PFSK-1 (cell line): ENCODE results near the gene GPD1L.

Source experiments
- FOXP2 ChIP-seq: optimal IDR thresholded peaks from 2 replicates; pipeline ENCODE3; 2011; ENCODE audit warnings: borderline replicate concordance, control low read depth, inconsistent platforms; ENCODE audit not compliant: insufficient read depth; ENCODE audit errors: extremely low read length, extremely low read depth
- POLR2AphosphoS5 ChIP-seq: IDR thresholded peaks from 2 replicates; pipeline ENCODE4 v1.6.1; 2012; ENCODE audit warnings: low read depth, mild to moderate bottlenecking, control low read depth, low read length, moderate library complexity
- REST ChIP-seq, 2 experiments: IDR thresholded peaks; 2 replicates each; pipeline versions ENCODE4 v1.6.1 to v1.8.0; 2011 to 2012; ENCODE audit warnings: low read depth in 2 of 2, low read length in 2 of 2, control low read depth in 1 of 2, inconsistent platforms in 1 of 2, mild to moderate bottlenecking in 1 of 2, moderate library complexity in 1 of 2; ENCODE audit not compliant: insufficient read depth in 1 of 2
- SIN3A ChIP-seq: IDR thresholded peaks from 2 replicates; pipeline ENCODE4 v1.6.1; 2012; ENCODE audit warnings: mild to moderate bottlenecking, low read length, moderate library complexity, borderline replicate concordance; ENCODE audit not compliant: insufficient read depth
- TAF1 ChIP-seq: IDR thresholded peaks from 2 replicates; pipeline ENCODE4 v1.6.1; 2012; ENCODE audit warnings: low read length, control low read depth, borderline replicate concordance; ENCODE audit not compliant: insufficient read depth

The GPD1L gene

GRCh38 chr3:32198714-32199113, 92.3 kb downstream of the GPD1L start:
- TF ChIP-seq FOXP2 (no peak), POLR2AphosphoS5 (no peak), SIN3A (no peak), REST (IDR thresholded peaks at IDR 0.05; ENCODE audit: insufficient read depth in 1 of 2, low read depth in 2 of 2, low read length in 2 of 2) (no peak)

- TF ChIP-seq TAF1 (no peak), SIN3A (no peak), REST (IDR thresholded peaks at IDR 0.05; ENCODE audit: insufficient read depth in 1 of 2, low read depth in 2 of 2, low read length in 2 of 2) (no peak), POLR2AphosphoS5 (no peak), FOXP2 (no peak)
Observed at GRCh38 chr3:32200490-32200889, 94.1 kb downstream of the GPD1L start.

GRCh38 chr3:32200992-32201758, 94.8 kb downstream of the GPD1L start:
- TF ChIP-seq FOXP2 (no peak), REST (IDR thresholded peaks at IDR 0.05; ENCODE audit: insufficient read depth in 1 of 2, low read depth in 2 of 2, low read length in 2 of 2) (no peak), POLR2AphosphoS5 (no peak), SIN3A (no peak), TAF1 (no peak)

GRCh38 chr3:32202496-32202895, 96.1 kb downstream of the GPD1L start:
- no peak for TF ChIP-seq POLR2AphosphoS5
- no peak for TF ChIP-seq FOXP2
- no peak for TF ChIP-seq REST (IDR thresholded peaks at IDR 0.05; ENCODE audit: insufficient read depth in 1 of 2, low read depth in 2 of 2, low read length in 2 of 2)
- no peak for TF ChIP-seq SIN3A
- TF ChIP-seq TAF1 = no peak

- no peak for TF ChIP-seq POLR2AphosphoS5
- no peak for TF ChIP-seq FOXP2
- TF ChIP-seq REST (IDR thresholded peaks at IDR 0.05; ENCODE audit: insufficient read depth in 1 of 2, low read depth in 2 of 2, low read length in 2 of 2) = no peak
- TF ChIP-seq TAF1 = no peak
Observed at GRCh38 chr3:32203854-32204253, 97.4 kb downstream of the GPD1L start.
